ENCODE measurements around the gene RAPGEF4. TPM values are rescaled to one million over a fixed set of nuclear protein-coding genes. Genes with fewer than 3 reads are reported as not detected.

RAPGEF4 gene
- total RNA-seq, 1 experiment from 2014 or later, result 1.4 TPM

DNA sequence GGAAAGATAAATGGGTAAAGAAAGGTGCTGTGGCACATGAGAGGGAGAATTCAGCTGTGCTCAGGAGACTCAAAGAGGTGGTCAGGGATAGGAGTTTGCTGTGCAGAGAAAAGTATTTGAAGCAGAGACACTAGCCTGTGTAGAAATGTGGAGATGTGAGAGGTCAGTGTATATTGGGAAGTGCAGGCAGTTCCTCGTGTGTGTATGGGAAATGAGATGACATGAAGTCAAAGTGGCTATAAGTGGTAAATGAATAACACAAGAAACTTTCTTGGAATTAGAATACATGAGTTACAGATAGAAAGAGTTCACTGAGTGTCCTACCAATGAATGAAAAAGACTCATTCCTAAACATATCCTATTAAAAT, 351.6 kb downstream of the RAPGEF4 start:
- H2AFZ ChIP-seq (ENCODE audit: low read length), result no peak overlapping the region
- peaks cover 2% of the 10 kb centered on the region; the same call in 1 of the 2 replicates for H3K4me1 ChIP-seq (ENCODE audit: insufficient read depth, low read length)
- H2BK120ac ChIP-seq (ENCODE audit: low read depth, low read length, poor library complexity, severe bottlenecking), result no peak overlapping the region
- no peak overlapping the region for H3K4ac ChIP-seq (ENCODE audit: low read depth, low read length)
- H3K56ac ChIP-seq (ENCODE audit: insufficient read length, low read depth, low read length), result no peak overlapping the region
- no peak overlapping the region for H4K8ac ChIP-seq (replicated peaks; ENCODE audit: insufficient read length, low read depth, low read length)
- H3K9me3 ChIP-seq (ENCODE audit: control insufficient read depth, low read depth, low read length), result no peaks in the 10 kb centered on the region
- H3K79me1 ChIP-seq (ENCODE audit: insufficient read depth, low read depth, low read length, poor library complexity, severe bottlenecking), result no peaks in the 10 kb centered on the region
- no CpG with 5 or more reads among the region's 1 CpG for WGBS (ENCODE audit: extremely low coverage, insufficient read length, low lambda C conversion rate)
- H4K5ac ChIP-seq (ENCODE audit: insufficient read length, low read depth, low read length), result no peak overlapping the region
- no peak overlapping the region for H3K27ac ChIP-seq (ENCODE audit: insufficient read length, low read depth, low read length)
- H3T11ph ChIP-seq (ENCODE audit: low read length), result no peak overlapping the region
- H3K4me2 ChIP-seq (ENCODE audit: insufficient read depth, insufficient read length, low read length), result no peak overlapping the region
- TF ChIP-seq, protein P1, sequence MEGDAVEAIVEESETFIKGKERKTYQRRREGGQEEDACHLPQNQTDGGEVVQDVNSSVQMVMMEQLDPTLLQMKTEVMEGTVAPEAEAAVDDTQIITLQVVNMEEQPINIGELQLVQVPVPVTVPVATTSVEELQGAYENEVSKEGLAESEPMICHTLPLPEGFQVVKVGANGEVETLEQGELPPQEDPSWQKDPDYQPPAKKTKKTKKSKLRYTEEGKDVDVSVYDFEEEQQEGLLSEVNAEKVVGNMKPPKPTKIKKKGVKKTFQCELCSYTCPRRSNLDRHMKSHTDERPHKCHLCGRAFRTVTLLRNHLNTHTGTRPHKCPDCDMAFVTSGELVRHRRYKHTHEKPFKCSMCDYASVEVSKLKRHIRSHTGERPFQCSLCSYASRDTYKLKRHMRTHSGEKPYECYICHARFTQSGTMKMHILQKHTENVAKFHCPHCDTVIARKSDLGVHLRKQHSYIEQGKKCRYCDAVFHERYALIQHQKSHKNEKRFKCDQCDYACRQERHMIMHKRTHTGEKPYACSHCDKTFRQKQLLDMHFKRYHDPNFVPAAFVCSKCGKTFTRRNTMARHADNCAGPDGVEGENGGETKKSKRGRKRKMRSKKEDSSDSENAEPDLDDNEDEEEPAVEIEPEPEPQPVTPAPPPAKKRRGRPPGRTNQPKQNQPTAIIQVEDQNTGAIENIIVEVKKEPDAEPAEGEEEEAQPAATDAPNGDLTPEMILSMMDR (conservative IDR thresholded peaks at IDR 0.05), result no peak
- no peak overlapping the region for H4K91ac ChIP-seq (ENCODE audit: insufficient read length, low read depth, low read length)
- H3K23ac ChIP-seq (ENCODE audit: insufficient read length, low read depth, low read length), result no peak overlapping the region
- H3K23me2 ChIP-seq (ENCODE audit: insufficient read length, low read depth, low read length, poor library complexity, severe bottlenecking), result no peaks in the 10 kb centered on the region
- H3K4me3 Mint-ChIP-seq, result no peak overlapping the region
- H2BK5ac ChIP-seq (ENCODE audit: insufficient read length, low read length), result no peak overlapping the region
- no peak overlapping the region for H2BK12ac ChIP-seq (ENCODE audit: insufficient read length, low read depth, low read length)
- H3K9me3 Mint-ChIP-seq, result no peaks in the 10 kb centered on the region
- H3K27ac Mint-ChIP-seq, result no peak overlapping the region
- H2BK15ac ChIP-seq (ENCODE audit: low read depth, low read length), result no peak overlapping the region
- peaks cover 11 to 15% of the 10 kb centered on the region in 2 experiments for H3K4me1 Mint-ChIP-seq
- no peak overlapping the region for H3K18ac ChIP-seq (ENCODE audit: insufficient read length, low read depth, low read length)
- H3K36me3 Mint-ChIP-seq (ENCODE audit: insufficient read depth in 1 of 3, low read depth in 3 of 3), result no peaks in the 10 kb centered on the region
- H2BK20ac ChIP-seq (ENCODE audit: low read depth, low read length, poor library complexity, severe bottlenecking), result no peak overlapping the region
- DNase-seq, result no peak
- H3K27me3 ChIP-seq (ENCODE audit: insufficient read depth, low read length), result no peaks in the 10 kb centered on the region
- H3K14ac ChIP-seq (ENCODE audit: insufficient read depth, low read length), result no peak overlapping the region
- no peaks in the 10 kb centered on the region for H3K27me3 Mint-ChIP-seq (ENCODE audit: low read depth)
- no peaks in the 10 kb centered on the region for H4K20me1 ChIP-seq (ENCODE audit: control insufficient read depth, insufficient read depth, insufficient read length)
- H3K79me2 ChIP-seq (ENCODE audit: insufficient read depth, low read length), result no peaks in the 10 kb centered on the region
- H3K9ac ChIP-seq (ENCODE audit: extremely low read depth, insufficient read length, low read length), result no peak overlapping the region
- no peak overlapping the region for H2AK5ac ChIP-seq (ENCODE audit: insufficient read length, low read length)
